HK-2 (cell line): ENCODE results near the gene SERPINH1.
"Not testable (repeated sequence)": the region's sequence is repeated elsewhere in the genome, so short reads cannot be mapped to it uniquely, and the experiment has no call there.

ENCODE experiments used
- DNase-seq: peaks from one replicate; pipeline ENCODE4 v3.0.0-alpha.2; 2018; ENCODE audit not compliant: unreplicated experiment

The SERPINH1 gene

GRCh38 chr11:75574698-75575602, 12.9 kb downstream of the SERPINH1 start:
- DNase-seq: no peak

GRCh38 chr11:75576017-75576416, 14.0 kb downstream of the SERPINH1 start:
- no peak for DNase-seq

GRCh38 chr11:75576499-75576918, 14.5 kb downstream of the SERPINH1 start:
- peak; percentile 74 for DNase-seq

- no peak for DNase-seq
Observed at GRCh38 chr11:75577207-75577606, 15.2 kb downstream of the SERPINH1 start.

GRCh38 chr11:75578977-75579376, 16.9 kb downstream of the SERPINH1 start:
- DNase-seq: no peak

GRCh38 chr11:75579841-75580240, 17.8 kb downstream of the SERPINH1 start:
- DNase-seq: no peak

- DNase-seq: no peak
Observed at GRCh38 chr11:75582506-75582894, 20.4 kb downstream of the SERPINH1 start.

GRCh38 chr11:75582895-75583717, 21.1 kb downstream of the SERPINH1 start:
- peak; percentile 75 for DNase-seq

GRCh38 chr11:75583718-75584658, 21.9 kb downstream of the SERPINH1 start:
- peak; percentile 78 for DNase-seq

- DNase-seq: not testable (repeated sequence)
Observed at GRCh38 chr11:75584659-75585292, 22.7 kb downstream of the SERPINH1 start.

- no peak for DNase-seq
Observed at GRCh38 chr11:75585293-75585670, 23.2 kb downstream of the SERPINH1 start.

GRCh38 chr11:75586395-75586794, 24.3 kb downstream of the SERPINH1 start:
- DNase-seq: no peak

- no peak for DNase-seq
Observed at GRCh38 chr11:75588051-75588481, 26.0 kb downstream of the SERPINH1 start.

- DNase-seq: no peak
Observed at GRCh38 chr11:75589051-75589450, 27.0 kb downstream of the SERPINH1 start.

- DNase-seq: no peak
Observed at GRCh38 chr11:75589933-75590332, 27.9 kb downstream of the SERPINH1 start.

- no peak for DNase-seq
Observed at GRCh38 chr11:75591371-75591770, 29.3 kb downstream of the SERPINH1 start.

- DNase-seq: no peak
Observed at GRCh38 chr11:75591966-75592365, 29.9 kb downstream of the SERPINH1 start.

- no peak for DNase-seq
Observed at GRCh38 chr11:75592715-75593114, 30.7 kb downstream of the SERPINH1 start.

- no peak for DNase-seq
Observed at GRCh38 chr11:75593286-75593915, 31.3 kb downstream of the SERPINH1 start.

- no peak for DNase-seq
Observed at GRCh38 chr11:75594211-75594610, 32.2 kb downstream of the SERPINH1 start.

- no peak for DNase-seq
Observed at GRCh38 chr11:75595429-75595828, 33.4 kb downstream of the SERPINH1 start.
